Right lobe of liver (tissue), 4 donors: ENCODE measurements around the gene ANKRD44.

Experiments
- POLR2A ChIP-seq: fragments of 450-650 bp; IDR thresholded peaks from one replicate; pipeline ENCODE4 v1.6.1; 2017; ENCODE audit warnings: antibody characterized with exemption, mild to moderate bottlenecking
- TF ChIP-seq, protein P1 (sequence below), 4 donors: fragments of 200-600 bp in 3 of 4; fragments of 450-650 bp in 1 of 4; IDR thresholded peaks; one replicate each; pipeline versions ENCODE4 v1.5.1 to v1.8.0; 2016 to 2022; ENCODE audit warnings: antibody characterized with exemption in 4 of 4, mild to moderate bottlenecking in 2 of 4
- donor health status: DM: no; HTN: no; CAD: no.
- donor health status: DM: no; HTN: no; CAD: no.
- donor health status: DM: no; HTN: yes; CAD: no.

- TF ChIP-seq, protein P1, sequence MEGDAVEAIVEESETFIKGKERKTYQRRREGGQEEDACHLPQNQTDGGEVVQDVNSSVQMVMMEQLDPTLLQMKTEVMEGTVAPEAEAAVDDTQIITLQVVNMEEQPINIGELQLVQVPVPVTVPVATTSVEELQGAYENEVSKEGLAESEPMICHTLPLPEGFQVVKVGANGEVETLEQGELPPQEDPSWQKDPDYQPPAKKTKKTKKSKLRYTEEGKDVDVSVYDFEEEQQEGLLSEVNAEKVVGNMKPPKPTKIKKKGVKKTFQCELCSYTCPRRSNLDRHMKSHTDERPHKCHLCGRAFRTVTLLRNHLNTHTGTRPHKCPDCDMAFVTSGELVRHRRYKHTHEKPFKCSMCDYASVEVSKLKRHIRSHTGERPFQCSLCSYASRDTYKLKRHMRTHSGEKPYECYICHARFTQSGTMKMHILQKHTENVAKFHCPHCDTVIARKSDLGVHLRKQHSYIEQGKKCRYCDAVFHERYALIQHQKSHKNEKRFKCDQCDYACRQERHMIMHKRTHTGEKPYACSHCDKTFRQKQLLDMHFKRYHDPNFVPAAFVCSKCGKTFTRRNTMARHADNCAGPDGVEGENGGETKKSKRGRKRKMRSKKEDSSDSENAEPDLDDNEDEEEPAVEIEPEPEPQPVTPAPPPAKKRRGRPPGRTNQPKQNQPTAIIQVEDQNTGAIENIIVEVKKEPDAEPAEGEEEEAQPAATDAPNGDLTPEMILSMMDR (IDR thresholded peaks at IDR 0.05), result no peak
- no peak for TF ChIP-seq POLR2A
Observed at GRCh38 chr2:197108758-197109157, 201.8 kb downstream of the ANKRD44 start.
